Measurements from ENCODE around the gene PRKCH. TPM values are rescaled to one million over a fixed set of nuclear protein-coding genes. Genes with fewer than 3 reads are reported as not detected.

PRKCH gene
- 100 to 1,000 TPM; 149 to 158 TPM for total RNA-seq

DNA sequence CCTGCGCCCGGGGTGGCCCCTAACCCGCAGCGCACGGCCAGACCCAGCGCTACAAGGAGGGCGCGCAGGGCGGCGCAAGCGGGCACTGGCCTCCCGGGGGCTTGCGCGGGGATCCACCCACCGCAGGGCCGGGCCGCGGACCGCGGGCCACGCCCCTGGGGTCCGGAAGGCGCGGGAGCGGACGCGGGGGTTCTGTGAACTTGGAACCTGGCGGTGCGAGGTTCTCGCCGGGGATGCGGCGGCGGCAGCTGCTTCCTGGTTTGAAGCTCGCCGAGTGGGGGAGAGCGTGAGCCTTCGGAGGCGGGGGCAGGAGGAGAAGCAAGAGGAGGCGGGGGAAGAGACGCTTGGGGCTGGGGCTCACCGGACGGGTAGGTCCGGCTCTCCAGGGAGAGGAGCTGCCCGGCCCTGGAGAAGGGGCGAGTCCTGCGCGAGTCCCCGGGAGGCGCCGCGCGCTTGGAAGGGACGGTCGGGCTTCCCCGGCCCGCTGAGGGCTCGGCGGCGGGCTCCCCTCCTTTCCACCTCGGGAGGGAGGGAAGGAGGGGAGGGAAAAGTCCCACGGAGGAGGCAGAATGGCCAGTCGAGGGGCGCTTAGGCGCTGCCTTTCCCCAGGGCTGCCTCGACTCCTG, at the start of gene PRKCH:
Gene PRKCH (plus strand): TSS at position 195 of the 626 bp plus-strand sequence. CDS start 523 bp downstream, outside the sequence.
- CTCF ChIA-PET = interaction anchor here (1.1 to 2.6 kb wide), 3 partner anchors 10 to 24 kb away, joined by 3 to 10 read pairs (median 4); no protein-coding TSS in a partner anchor
- Mint-ChIP-seq H3K36me3 (ENCODE audit: low read depth) (peaks cover 35% of the 10 kb centered on the region), H3K9me3 (no peaks in the 10 kb centered on the region), H3K27ac (peak within 1 kb of the TSS; percentile 95), H3K27me3 (ENCODE audit: low read depth) (no peaks in the 10 kb centered on the region), H3K4me3 (peak within 1 kb of the TSS; percentile 99), H3K4me1 (ENCODE audit: low read depth) (peaks cover 25% of the 10 kb centered on the region)
- DNase-seq = peak; percentile 91
- intact Hi-C loops (cut with micrococcal nuclease) = loop anchor here (1.0 to 5.0 kb wide), 4 partner anchors 24 to 301 kb away; no protein-coding TSS in a partner anchor

DNA sequence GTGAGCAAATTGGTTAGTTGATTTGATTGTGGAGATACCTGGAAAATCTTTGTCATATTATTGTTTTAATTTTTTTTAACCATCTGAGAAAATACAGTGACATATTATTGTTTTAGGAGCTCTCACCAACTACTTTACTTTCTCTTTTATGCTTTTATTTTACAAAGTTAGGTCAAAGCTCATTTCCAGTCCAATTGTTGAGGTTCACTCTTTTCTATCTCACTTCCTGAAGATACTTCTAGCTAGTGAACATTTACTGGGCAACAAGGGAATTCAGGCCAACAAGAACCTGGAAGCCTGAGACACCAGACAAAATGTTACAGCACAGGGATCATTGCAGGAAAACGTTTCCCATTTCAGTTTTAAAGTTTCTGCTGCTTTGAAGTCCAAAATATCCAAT, 44.1 kb upstream of the PRKCH start:
- no peak for DNase-seq
- no peaks in the 10 kb centered on the region for H3K9me3 Mint-ChIP-seq
- CTCF ChIA-PET = interaction anchor here (0.9 to 1.3 kb wide), 2 partner anchors 10 to 11 kb away, joined by 3 read pairs; no protein-coding TSS in a partner anchor
- peaks cover 2% of the 10 kb centered on the region for H3K27me3 Mint-ChIP-seq (ENCODE audit: low read depth)
- H3K4me3 Mint-ChIP-seq = no peak overlapping the region
- intact Hi-C loops (cut with micrococcal nuclease) = no loop called here
- H3K36me3 Mint-ChIP-seq (ENCODE audit: low read depth) = no peaks in the 10 kb centered on the region
- H3K4me1 Mint-ChIP-seq (ENCODE audit: low read depth) = peaks cover 17% of the 10 kb centered on the region
- H3K27ac Mint-ChIP-seq = no peak overlapping the region

DNA sequence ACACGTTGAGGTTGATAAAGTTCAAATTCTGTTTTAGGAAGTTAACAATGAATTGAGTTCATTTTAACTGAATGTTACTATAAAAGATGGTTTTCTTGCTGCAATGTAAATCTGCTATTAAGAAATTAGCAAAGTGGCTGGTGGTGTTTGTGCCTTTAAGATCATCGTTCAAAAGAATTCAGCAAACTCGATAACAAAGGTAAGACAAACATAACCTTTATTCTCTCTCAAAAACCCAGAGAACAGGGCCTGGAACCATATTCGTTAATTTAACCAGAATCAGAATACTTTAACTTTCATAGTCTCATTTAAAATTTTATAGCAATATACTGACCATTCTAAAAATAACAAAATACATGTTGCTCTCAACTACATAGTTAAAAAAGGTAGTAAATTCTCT, 43.6 kb upstream of the PRKCH start:
- intact Hi-C loops (cut with micrococcal nuclease) = no loop called here
- H3K4me3 Mint-ChIP-seq = no peak overlapping the region
- H3K27me3 Mint-ChIP-seq (ENCODE audit: low read depth) = no peaks in the 10 kb centered on the region
- CTCF ChIA-PET = interaction anchor here (0.9 to 1.3 kb wide), 2 partner anchors 10 to 12 kb away, joined by 3 read pairs; no protein-coding TSS in a partner anchor
- H3K9me3 Mint-ChIP-seq = no peaks in the 10 kb centered on the region
- no peak for DNase-seq
- peaks cover 17% of the 10 kb centered on the region for H3K4me1 Mint-ChIP-seq (ENCODE audit: low read depth)
- H3K27ac Mint-ChIP-seq = no peak overlapping the region
- no peaks in the 10 kb centered on the region for H3K36me3 Mint-ChIP-seq (ENCODE audit: low read depth)

DNA sequence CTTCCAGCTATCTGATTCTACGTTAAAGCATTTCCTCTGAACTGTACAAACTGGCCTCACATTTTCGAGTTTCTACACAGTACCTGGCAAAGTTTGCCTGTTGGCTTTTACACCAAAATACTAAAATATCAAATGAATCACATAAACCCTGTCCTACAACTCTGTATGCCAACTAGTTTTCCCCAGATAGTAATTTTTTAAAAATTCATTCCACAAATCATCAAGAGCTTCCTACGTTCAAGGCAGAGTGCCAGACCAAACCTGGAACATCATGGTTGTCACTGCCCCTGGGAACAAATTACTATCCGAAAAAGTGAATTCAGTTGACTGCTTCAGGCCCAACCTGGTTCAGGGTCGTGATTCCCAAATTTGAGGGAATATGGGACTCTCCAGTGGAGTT, 42.3 kb upstream of the PRKCH start:
- Mint-ChIP-seq H3K27me3 (ENCODE audit: low read depth) (no peaks in the 10 kb centered on the region), H3K27ac (no peak overlapping the region), H3K36me3 (ENCODE audit: low read depth) (no peaks in the 10 kb centered on the region), H3K9me3 (no peaks in the 10 kb centered on the region), H3K4me3 (peak overlapping the region; percentile 88), H3K4me1 (ENCODE audit: low read depth) (peaks cover 21% of the 10 kb centered on the region)
- CTCF ChIA-PET = interaction anchor here (0.6 to 4.2 kb wide), 9 partner anchors 9 to 611 kb away, joined by 3 to 44 read pairs (median 4); no protein-coding TSS in a partner anchor
- intact Hi-C loops (cut with micrococcal nuclease) = loop anchor here (1.0 kb wide), 1 partner anchor 9 kb away; no protein-coding TSS in a partner anchor
- DNase-seq = no peak

DNA sequence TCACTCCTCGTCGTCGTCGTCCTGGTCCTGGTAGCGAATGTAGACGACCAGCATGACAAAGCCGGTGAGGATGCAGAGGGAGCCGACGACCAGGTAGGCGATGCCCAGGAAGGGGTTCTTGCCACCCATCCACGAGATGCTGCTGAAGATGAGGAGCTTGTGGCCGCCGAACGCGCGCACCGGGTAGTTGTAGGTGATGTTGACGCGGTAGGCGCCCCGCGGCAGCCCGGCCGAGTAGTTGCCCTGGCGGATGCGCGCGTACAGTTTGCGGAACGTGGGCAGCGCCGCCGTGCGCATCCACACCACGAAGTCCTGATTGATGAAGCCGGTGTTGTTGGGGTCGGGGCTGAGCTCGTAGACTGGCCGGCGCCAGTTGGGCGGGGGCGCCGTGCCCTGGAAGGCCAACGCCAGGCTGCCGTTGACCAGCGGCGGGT, 41.3 kb upstream of the PRKCH start:
- Mint-ChIP-seq H3K27ac (peak overlapping the region; percentile 64), H3K9me3 (no peaks in the 10 kb centered on the region), H3K36me3 (ENCODE audit: low read depth) (no peaks in the 10 kb centered on the region), H3K4me1 (ENCODE audit: low read depth) (peaks cover 24% of the 10 kb centered on the region), H3K27me3 (ENCODE audit: low read depth) (no peaks in the 10 kb centered on the region), H3K4me3 (peak overlapping the region; percentile 88)
- intact Hi-C loops (cut with micrococcal nuclease) = loop anchor here (1.0 to 10.0 kb wide), 2 partner anchors 299 to 545 kb away; partner anchors contain the start of genes MNAT1, SLC38A6 and TRMT5
- CTCF ChIA-PET = interaction anchor here (1.2 to 4.2 kb wide), 10 partner anchors 8 to 557 kb away, joined by 3 to 44 read pairs (median 4); no protein-coding TSS in a partner anchor
- DNase-seq = peak; percentile 58

DNA sequence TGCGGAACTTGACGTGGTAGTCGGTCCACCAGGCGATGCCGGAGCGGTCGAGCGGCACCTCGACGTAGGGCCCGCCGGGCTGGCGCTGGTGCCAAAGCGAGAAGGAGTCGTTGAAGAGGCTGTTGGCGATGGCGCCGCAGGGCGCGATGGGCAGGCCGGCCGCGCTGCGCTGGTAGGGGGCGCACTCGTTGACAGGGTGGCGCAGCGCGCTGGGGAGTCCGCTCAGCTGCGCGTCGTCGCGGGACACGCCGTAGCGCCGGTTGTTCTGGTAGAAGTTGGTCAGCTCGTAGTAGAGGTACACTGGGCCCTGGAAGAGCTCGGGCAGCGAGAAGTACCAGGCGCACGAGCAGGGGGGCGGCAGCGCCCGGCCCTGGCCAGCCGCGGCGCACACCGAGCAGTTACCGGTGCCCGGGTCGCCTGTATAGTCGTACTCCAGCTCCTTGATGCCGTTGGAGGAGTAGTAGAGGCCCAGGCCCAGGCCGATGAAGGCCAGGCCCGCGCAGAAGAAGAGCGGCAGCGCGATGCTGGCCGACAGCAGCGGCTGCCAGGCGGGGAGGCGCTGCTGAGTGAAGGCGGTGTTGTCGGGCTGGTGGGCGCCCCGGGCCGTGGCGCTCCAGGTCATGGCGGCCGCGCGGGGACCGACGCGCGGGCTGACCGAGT, 40.7 kb upstream of the PRKCH start:
- CTCF ChIA-PET = interaction anchor here (0.7 to 4.2 kb wide), 10 partner anchors 9 to 848 kb away, joined by 3 to 44 read pairs (median 4); no protein-coding TSS in a partner anchor
- intact Hi-C loops (cut with micrococcal nuclease) = loop anchor here (1.0 to 10.0 kb wide), 2 partner anchors 299 to 546 kb away; partner anchors contain the start of genes MNAT1, SLC38A6 and TRMT5
- H3K36me3 Mint-ChIP-seq (ENCODE audit: low read depth) = no peaks in the 10 kb centered on the region

DNA sequence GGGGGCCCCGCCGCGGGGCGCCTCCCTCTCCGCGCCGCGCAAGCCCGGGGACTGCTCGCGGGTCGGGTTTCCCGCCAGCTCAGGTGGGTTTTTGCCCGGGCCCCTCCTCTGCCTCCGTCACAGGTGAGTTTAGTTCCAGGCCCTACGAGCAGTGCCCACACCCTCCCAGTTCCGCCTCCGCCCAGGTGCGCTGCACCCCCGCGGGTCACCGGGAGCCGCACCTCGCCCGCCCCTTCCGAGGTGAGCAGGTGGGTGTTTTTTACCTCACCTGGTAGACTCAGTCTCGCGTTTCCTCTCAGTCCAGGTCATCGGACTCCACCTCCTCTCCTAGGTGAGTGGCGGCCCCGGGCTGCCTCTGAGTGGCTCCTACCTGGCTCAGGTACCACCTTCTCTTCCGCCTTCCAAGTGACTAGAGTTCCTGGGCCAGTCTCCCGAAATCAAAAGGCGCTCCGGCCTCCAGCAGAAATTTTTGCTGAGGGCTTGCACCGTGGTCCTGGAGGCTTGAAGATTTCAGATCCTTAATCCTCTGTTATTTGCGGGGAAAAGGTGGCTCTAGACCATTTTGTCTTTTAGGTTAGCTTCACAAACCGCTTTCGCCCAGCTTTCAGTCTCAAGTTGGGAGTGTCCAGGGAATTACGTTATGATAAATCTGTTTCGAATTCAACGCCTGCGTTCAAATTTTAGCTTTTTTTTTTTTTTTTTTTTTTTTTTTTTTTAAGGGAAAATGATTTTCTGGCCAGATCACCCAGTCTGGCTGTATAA, 40.0 kb upstream of the PRKCH start, which contains the start of gene TMEM30B:
Gene TMEM30B (minus strand): TSS at position 153 of the 762 bp plus-strand sequence. CDS start 191 bp downstream, outside the sequence.
- Mint-ChIP-seq H3K4me3 (peak within 1 kb of the TSS; percentile 88), H3K36me3 (ENCODE audit: low read depth) (no peaks in the 10 kb centered on the region), H3K4me1 (ENCODE audit: low read depth) (peaks cover 30% of the 10 kb centered on the region), H3K27me3 (ENCODE audit: low read depth) (no peaks in the 10 kb centered on the region), H3K9me3 (no peaks in the 10 kb centered on the region), H3K27ac (peak within 1 kb of the TSS; percentile 67)
- intact Hi-C loops (cut with micrococcal nuclease) = loop anchor here (10.0 kb wide), 1 partner anchor 547 kb away; the partner anchor contains the start of gene MNAT1
- CTCF ChIA-PET = interaction anchor here (0.5 to 4.2 kb wide), 13 partner anchors 9 to 847 kb away, joined by 3 to 44 read pairs (median 4); no protein-coding TSS in a partner anchor
- peak; percentile 28 for DNase-seq

More for the DNA sequence above, 40.7 kb upstream of the PRKCH start:
- Mint-ChIP-seq H3K4me1 (ENCODE audit: low read depth) (peaks cover 29% of the 10 kb centered on the region), H3K27me3 (ENCODE audit: low read depth) (no peaks in the 10 kb centered on the region), H3K9me3 (no peaks in the 10 kb centered on the region), H3K27ac (peak overlapping the region; percentile 67), H3K4me3 (peak overlapping the region; percentile 88)
- peak; percentile 81 for DNase-seq

DNA sequence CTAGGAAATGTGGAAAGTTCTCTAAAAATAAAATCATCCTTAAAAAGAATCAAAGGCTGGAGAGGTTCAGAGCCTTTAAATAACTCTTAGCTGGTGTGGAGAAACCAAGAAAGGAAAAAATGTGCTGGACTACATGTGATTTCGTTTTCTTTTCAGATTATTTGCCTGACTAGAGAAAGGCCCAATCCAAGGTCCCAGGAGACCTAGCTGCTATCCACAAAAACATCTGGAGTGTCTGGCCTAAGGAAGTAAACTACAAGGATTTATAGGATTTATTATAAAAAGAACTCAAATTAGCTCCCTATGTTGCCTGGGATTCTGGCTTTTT, 39.5 kb upstream of the PRKCH start:
- intact Hi-C loops (cut with micrococcal nuclease) = loop anchor here (10.0 kb wide), 1 partner anchor 547 kb away; the partner anchor contains the start of gene MNAT1
- Mint-ChIP-seq H3K27ac (no peak overlapping the region), H3K36me3 (ENCODE audit: low read depth) (no peaks in the 10 kb centered on the region), H3K9me3 (no peaks in the 10 kb centered on the region), H3K27me3 (ENCODE audit: low read depth) (no peaks in the 10 kb centered on the region), H3K4me1 (ENCODE audit: low read depth) (peaks cover 30% of the 10 kb centered on the region), H3K4me3 (peak overlapping the region; percentile 88)
- no peak for DNase-seq
- CTCF ChIA-PET = interaction anchor here (0.5 to 4.2 kb wide), 5 partner anchors 12 to 556 kb away, joined by 3 to 44 read pairs (median 4); no protein-coding TSS in a partner anchor

DNA sequence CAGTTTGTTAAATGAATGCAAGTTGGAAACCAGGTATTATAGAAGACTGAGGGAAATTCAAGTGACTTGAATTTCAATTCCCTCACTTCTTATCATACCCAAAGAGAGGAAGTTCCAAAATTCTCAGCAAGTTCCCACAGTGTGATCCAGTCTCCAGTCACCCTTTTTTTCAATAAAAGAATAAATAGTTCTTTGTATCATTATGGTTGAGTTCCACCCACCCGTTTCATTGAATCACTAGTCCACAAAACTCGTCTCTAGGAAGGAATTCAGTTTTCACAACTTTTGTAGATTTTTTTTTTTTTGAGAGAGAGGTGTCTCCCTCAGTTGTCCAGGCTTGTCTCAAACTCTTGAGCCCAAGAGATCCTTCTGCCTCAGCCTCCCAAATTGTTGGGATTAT, 38.6 kb upstream of the PRKCH start:
- H3K27ac Mint-ChIP-seq = no peak overlapping the region
- intact Hi-C loops (cut with micrococcal nuclease) = loop anchor here (10.0 kb wide), 1 partner anchor 548 kb away; the partner anchor contains the start of gene MNAT1
- H3K27me3 Mint-ChIP-seq (ENCODE audit: low read depth) = no peaks in the 10 kb centered on the region
- no peaks in the 10 kb centered on the region for H3K9me3 Mint-ChIP-seq
- CTCF ChIA-PET = interaction anchor here (0.6 to 1.1 kb wide), 2 partner anchors 14 to 555 kb away, joined by 5 to 6 read pairs; no protein-coding TSS in a partner anchor
- no peaks in the 10 kb centered on the region for H3K36me3 Mint-ChIP-seq (ENCODE audit: low read depth)
- no peak for DNase-seq
- H3K4me3 Mint-ChIP-seq = no peak overlapping the region
- peaks cover 31% of the 10 kb centered on the region for H3K4me1 Mint-ChIP-seq (ENCODE audit: low read depth)

DNA sequence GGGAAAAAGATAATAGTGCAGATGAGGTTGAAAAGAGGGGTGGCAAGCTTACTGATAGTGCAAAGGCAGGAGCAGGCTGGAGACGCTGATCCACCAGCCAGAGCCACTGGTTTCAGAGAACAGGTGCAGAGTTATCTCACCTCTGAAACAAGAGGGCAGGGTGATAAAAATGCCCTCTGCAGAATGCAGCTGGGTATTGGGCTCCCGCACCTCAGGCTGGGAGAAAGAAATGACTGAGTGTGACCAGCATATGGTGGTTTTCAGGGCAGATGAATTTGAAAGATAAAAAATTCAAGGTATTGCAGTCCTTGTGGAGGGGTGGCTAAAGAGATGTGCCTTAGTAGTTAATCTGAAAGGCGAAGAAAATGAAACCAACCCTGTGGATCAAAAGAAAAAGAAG, 37.4 kb upstream of the PRKCH start:
- Mint-ChIP-seq H3K4me3 (no peak overlapping the region), H3K36me3 (ENCODE audit: low read depth) (no peaks in the 10 kb centered on the region), H3K4me1 (ENCODE audit: low read depth) (peaks cover 29% of the 10 kb centered on the region), H3K27ac (no peak overlapping the region), H3K9me3 (no peaks in the 10 kb centered on the region), H3K27me3 (ENCODE audit: low read depth) (no peaks in the 10 kb centered on the region)
- intact Hi-C loops (cut with micrococcal nuclease) = loop anchor here (10.0 kb wide), 1 partner anchor 549 kb away; the partner anchor contains the start of gene MNAT1
- DNase-seq = no peak
- CTCF ChIA-PET = interaction anchor here (0.5 to 4.6 kb wide), 5 partner anchors 11 to 464 kb away, joined by 3 to 27 read pairs (median 6); no protein-coding TSS in a partner anchor

DNA sequence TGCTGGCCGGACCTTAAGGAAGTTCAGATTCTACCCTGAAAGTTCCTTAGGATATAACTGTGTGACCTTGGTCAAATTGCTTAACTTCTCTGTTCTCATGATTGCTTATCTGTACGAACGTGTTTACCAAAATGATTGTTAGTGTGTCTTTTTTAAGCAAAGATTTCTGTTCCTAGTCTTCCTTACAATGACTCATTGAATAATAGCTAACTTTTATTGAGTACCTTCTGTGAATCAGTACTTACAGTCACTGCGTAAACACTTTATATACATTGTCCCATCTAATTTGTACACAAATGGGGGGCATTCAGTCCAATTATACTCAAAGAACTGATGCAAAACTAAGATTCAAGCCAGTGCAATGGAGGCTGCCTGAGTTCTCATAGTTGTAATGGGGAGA, 36.0 kb upstream of the PRKCH start:
- Mint-ChIP-seq H3K4me1 (ENCODE audit: low read depth) (peaks cover 17% of the 10 kb centered on the region), H3K27me3 (ENCODE audit: low read depth) (no peaks in the 10 kb centered on the region), H3K4me3 (no peak overlapping the region), H3K9me3 (no peaks in the 10 kb centered on the region), H3K27ac (no peak overlapping the region), H3K36me3 (ENCODE audit: low read depth) (no peaks in the 10 kb centered on the region)
- CTCF ChIA-PET = interaction anchor here (0.5 to 4.6 kb wide), 11 partner anchors 8 to 193 kb away, joined by 3 to 27 read pairs (median 4); no protein-coding TSS in a partner anchor
- intact Hi-C loops (cut with micrococcal nuclease) = loop anchor here (10.0 kb wide), 1 partner anchor 551 kb away; the partner anchor contains the start of gene MNAT1
- DNase-seq = no peak

Data from activated naive CD4-positive, alpha-beta T cell treated with anti-CD3 and anti-CD28 coated beads for 36 hours (primary cell).